Adrenal gland (tissue), 12 donors: ENCODE measurements around the gene CACNB4. TPM values are rescaled to one million over a fixed set of nuclear protein-coding genes. Genes with fewer than 3 reads are reported as not detected.
"Not testable (repeated sequence)": the region's sequence is repeated elsewhere in the genome, so short reads cannot be mapped to it uniquely, and the experiment has no call there.

Source experiments
- DNase-seq, 7 donors: peaks; one replicate each; pipeline ENCODE4 v3.0.0-alpha.2; 2019 to 2020
- H3K27ac ChIP-seq, 5 donors: fragments of 200-600 bp; sonication (generic) in 4 of 5; 1 replicate in 3 of 5; 2 replicates in 2 of 5; pipeline versions ENCODE4 v1.5.1 to v1.8.0; 2016 to 2020; ENCODE audit warnings: mild to moderate bottlenecking in 1 of 5
- H3K27me3 ChIP-seq: fragments of 200-600 bp; 2 replicates; pipeline ENCODE4 v1.8.0; 2021
- H3K36me3 ChIP-seq, 2 donors: fragments of 200-600 bp; replicated peaks in 1 of 2; 1 replicate in 1 of 2; 2 replicates in 1 of 2; pipeline versions ENCODE4 v1.5.1 to v1.8.0; 2018 to 2022
- H3K4me1 ChIP-seq, 2 donors: fragments of 200-600 bp; replicated peaks in 1 of 2; 1 replicate in 1 of 2; 2 replicates in 1 of 2; pipeline versions ENCODE4 v1.5.1 to v1.8.0; 2018 to 2021
- H3K4me3 ChIP-seq, 4 donors: fragments of 200-600 bp; sonication (generic) in 3 of 4; one replicate each; pipeline ENCODE4 v1.5.1; 2016 to 2018
- H3K9me3 ChIP-seq, 3 donors: fragments of 200-600 bp; sonication (generic) in 1 of 3; replicated peaks in 1 of 3; 1 replicate in 2 of 3; 2 replicates in 1 of 3; pipeline versions ENCODE4 v1.5.1 to v1.8.0; 2016 to 2021
- POLR2A ChIP-seq, 2 donors: fragments of 450-650 bp; IDR thresholded peaks; one replicate each; pipeline ENCODE4 v1.6.1; 2017; ENCODE audit warnings: antibody characterized with exemption in 2 of 2, mild to moderate bottlenecking in 2 of 2, moderate library complexity in 1 of 2
- WGBS, 4 donors: extraction: QIAGEN DNeasy Blood & Tissue Kit in 2 of 4; methylation state at CpG; one replicate each; pipeline versions ENCODE4 v1.1.5 to v1.1.7; 2013 to 2017; 5-methylcytosine and 5-hydroxymethylcytosine counted together
- intact Hi-C, 2 donors: fragments of 100-400 bp; cut with DNase I; formaldehyde crosslinking; loops; one replicate each; pipeline versions ENCODE4 v1.14.1 to v1.15.0; 2022 to 2023
- polyA plus RNA-seq, 3 donors: library from polyadenylated mRNA; stranded (reverse); fragments of 200-250 nt in 2 of 3; fragments of 350-450 nt in 1 of 3; fragmentation: Illumina TruSeq in 1 of 3; extraction: RNeasy Lipid Tissue Mini Kit (QIAGEN cat#74804) in 1 of 3; gene quantifications; one replicate each; pipeline ENCODE4 v1.2.3, GENCODE V29; 2013 to 2014
- total RNA-seq, 9 donors: library from RNA; depleted of rRNA in 4 of 9; stranded (reverse); fragments of >200 nt in 4 of 9; fragments of 120-200 nt in 1 of 9; fragmentation: NEBNext Ultra II Directional in 1 of 9; extraction: Animal tissue kit (Norgen Biotek cat#: 25700) in 1 of 9; gene quantifications; one replicate each; pipeline versions ENCODE4 v1.1.0 to v1.2.4, GENCODE V29; 2013 to 2023
- TF ChIP-seq, protein P1 (sequence below), 6 experiments: fragments of 450-650 bp in 4 of 6; fragments of 200-600 bp in 2 of 6; sonication (generic) in 1 of 6; IDR thresholded peaks; 1 replicate in 5 of 6; 2 replicates in 1 of 6; pipeline versions ENCODE4 v1.5.1 to v1.8.0; 2016 to 2021; ENCODE audit warnings: antibody characterized with exemption in 6 of 6, mild to moderate bottlenecking in 2 of 6, moderate library complexity in 1 of 6
- donor health status: healthy with polysubstance abuse.
- donor health status: Bipolar disorder and iron deficiency.
- donor health status: DM: yes; HTN: yes; CAD: no.
- donor health status: DM: no; HTN: no; CAD: no.
- donor health status: DM: no; HTN: no; CAD: no.
- donor health status: DM: yes; HTN: yes; CAD: no.

CACNB4 gene
- total and polyA plus RNA-seq, 12 donors = 0.60 to 8.5 (median 1.9) TPM

DNA sequence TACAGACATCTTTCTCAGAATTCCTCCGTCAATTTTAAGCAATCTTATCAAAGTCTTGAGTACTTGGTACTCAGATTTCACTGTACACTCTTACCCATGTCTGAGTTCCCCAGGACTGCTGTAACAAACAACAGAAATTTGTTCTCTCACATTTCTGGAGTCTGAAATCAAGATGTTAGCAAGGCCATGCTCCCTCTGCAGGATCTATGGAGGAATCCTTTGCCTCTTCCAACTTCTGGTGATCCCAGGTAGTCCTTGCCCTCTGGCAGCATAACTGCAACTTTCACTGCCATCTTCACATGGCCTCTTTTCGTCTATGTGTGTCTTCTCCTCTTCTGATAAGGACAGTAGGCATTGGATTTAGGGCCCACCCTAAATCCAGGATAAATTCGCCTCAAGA lies 17.1 kb upstream of the CACNB4 start:
- Histone ChIP-seq H3K27me3 (no peaks in the 10 kb centered on the region), H3K9me3 (no peaks in the 10 kb centered on the region), H3K4me3 (no peak overlapping the region), H3K36me3 (no peaks in the 10 kb centered on the region), H3K4me1 (peaks cover 0 to 8% of the 10 kb centered on the region in 2 donors), H3K27ac (no peak overlapping the region)
- 90 to 97% (median 93%) methylated on average over 3 of the region's 3 CpGs for WGBS, 4 donors
- intact Hi-C loops = no loop called here
- TF ChIP-seq POLR2A (IDR thresholded peaks at IDR 0.05) = no peak
- TF ChIP-seq, protein P1, sequence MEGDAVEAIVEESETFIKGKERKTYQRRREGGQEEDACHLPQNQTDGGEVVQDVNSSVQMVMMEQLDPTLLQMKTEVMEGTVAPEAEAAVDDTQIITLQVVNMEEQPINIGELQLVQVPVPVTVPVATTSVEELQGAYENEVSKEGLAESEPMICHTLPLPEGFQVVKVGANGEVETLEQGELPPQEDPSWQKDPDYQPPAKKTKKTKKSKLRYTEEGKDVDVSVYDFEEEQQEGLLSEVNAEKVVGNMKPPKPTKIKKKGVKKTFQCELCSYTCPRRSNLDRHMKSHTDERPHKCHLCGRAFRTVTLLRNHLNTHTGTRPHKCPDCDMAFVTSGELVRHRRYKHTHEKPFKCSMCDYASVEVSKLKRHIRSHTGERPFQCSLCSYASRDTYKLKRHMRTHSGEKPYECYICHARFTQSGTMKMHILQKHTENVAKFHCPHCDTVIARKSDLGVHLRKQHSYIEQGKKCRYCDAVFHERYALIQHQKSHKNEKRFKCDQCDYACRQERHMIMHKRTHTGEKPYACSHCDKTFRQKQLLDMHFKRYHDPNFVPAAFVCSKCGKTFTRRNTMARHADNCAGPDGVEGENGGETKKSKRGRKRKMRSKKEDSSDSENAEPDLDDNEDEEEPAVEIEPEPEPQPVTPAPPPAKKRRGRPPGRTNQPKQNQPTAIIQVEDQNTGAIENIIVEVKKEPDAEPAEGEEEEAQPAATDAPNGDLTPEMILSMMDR (IDR thresholded peaks at IDR 0.05) = no peak
- no peak for DNase-seq

DNA sequence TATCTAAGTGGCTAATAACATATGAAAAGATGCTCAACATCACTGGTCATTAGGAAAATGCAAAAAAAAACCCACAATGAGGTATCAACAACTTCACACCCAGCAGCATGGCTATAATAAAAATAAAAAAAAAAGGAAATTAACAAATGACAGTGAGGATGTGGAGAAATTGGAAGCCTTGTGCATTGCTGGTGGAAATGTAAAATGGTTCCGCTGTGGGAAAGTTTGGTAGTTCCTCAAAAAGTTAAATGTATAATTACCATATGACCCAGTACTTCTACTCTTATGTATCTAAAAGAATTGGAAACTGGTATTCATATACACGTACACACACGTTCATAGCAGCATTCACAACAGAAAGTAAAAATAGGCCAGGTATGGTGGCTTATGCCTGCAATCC lies 15.5 kb upstream of the CACNB4 start:
- Histone ChIP-seq H3K27me3 (no peaks in the 10 kb centered on the region), H3K9me3 (no peaks in the 10 kb centered on the region), H3K27ac (no peak overlapping the region), H3K36me3 (no peaks in the 10 kb centered on the region), H3K4me1 (peaks cover 0 to 1% of the 10 kb centered on the region in 2 donors), H3K4me3 (no peak overlapping the region)
- TF ChIP-seq POLR2A (IDR thresholded peaks at IDR 0.05) = no peak
- TF ChIP-seq, protein P1 (IDR thresholded peaks at IDR 0.05) = no peak
- WGBS, 4 donors = 81 to 93% (median 89%) methylated on average over 3 of the region's 3 CpGs
- intact Hi-C loops = no loop called here
- DNase-seq = no peak

DNA sequence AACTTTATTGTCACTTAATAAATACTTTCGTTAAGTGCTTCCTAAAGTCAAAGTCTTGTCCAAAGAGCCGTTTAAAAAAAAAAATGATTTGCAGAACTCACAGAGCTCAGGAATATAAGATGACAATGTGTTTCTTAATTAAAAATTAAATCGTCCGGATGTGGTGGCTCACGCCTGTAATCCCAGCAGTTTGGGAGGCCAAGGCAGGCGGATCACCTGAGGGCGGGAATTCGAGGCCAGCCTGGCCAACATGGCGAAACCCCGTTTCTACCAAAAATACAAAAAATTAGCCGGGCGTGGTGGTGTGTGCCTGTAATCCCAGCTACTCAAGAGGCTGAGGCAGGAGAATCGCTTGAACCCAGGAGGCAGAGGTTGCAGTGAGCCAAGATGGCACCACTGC lies 8.3 kb upstream of the CACNB4 start:
- H3K4me1 ChIP-seq, DNase-seq, H3K9me3 ChIP-seq, H3K27ac ChIP-seq, H3K4me3 ChIP-seq, H3K27me3 ChIP-seq, H3K36me3 ChIP-seq, intact Hi-C loops: not testable (repeated sequence)
- 91 to 95% (median 93%) methylated on average over 13 of the region's 13 CpGs for WGBS, 4 donors

DNA sequence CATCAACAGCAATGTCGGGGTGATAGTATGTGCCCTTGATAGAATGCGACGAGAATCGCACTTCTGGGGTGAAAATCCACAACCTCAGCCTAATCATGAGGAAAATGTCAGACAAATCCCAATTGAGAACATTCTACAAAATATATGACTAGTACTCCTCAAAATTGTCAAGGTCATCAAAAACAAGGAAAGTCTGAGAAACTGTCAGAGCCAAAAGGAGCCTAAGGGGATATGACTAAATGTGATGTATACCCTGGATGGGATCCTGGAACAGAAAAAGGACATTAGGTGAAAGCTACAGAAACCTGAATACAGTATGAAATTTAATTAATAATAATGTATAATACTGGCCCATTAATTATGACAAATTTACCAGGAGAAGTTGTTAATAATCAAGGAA lies 7.6 kb upstream of the CACNB4 start:
- no peaks in the 10 kb centered on the region for H3K9me3 ChIP-seq
- WGBS, 4 donors = 73 to 92% (median 79%) methylated on average over 4 of the region's 4 CpGs
- DNase-seq = no peak
- H3K4me1 ChIP-seq = no peaks in the 10 kb centered on the region
- intact Hi-C loops = no loop called here
- TF ChIP-seq, protein P1 (IDR thresholded peaks at IDR 0.05) = no peak
- TF ChIP-seq POLR2A (IDR thresholded peaks at IDR 0.05) = no peak
- H3K36me3 ChIP-seq = no peaks in the 10 kb centered on the region
- no peaks in the 10 kb centered on the region for H3K27me3 ChIP-seq
- no peak overlapping the region for H3K27ac ChIP-seq
- no peak overlapping the region for H3K4me3 ChIP-seq

DNA sequence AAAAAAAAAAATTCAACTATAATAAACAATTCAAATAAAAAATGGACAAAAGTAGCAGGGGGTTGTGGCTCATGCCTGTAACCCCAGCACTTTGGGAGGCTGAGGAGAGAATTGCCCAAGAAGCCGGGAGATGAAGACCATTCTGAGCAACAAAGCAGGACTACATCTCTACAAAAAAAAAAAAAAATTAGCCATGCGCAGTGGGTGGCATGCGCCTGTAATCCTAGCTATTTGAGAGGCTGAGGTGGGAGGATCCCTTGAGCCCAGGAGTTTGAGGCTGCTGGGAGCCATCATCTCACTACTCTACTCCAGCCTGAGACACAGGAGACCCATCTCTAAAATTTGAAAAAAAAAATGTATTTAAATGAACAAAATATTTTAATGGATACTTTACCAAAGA lies 4.4 kb upstream of the CACNB4 start:
- TF ChIP-seq POLR2A (IDR thresholded peaks at IDR 0.05) = no peak
- TF ChIP-seq, protein P1 (IDR thresholded peaks at IDR 0.05) = no peak
- Histone ChIP-seq H3K27me3 (no peaks in the 10 kb centered on the region), H3K4me3 (no peak overlapping the region), H3K4me1 (peaks cover 4 to 8% of the 10 kb centered on the region in 2 donors), H3K36me3 (no peaks in the 10 kb centered on the region), H3K9me3 (no peaks in the 10 kb centered on the region), H3K27ac (no peak overlapping the region)
- intact Hi-C loops = no loop called here
- 90 to 99% (median 95%) methylated on average over 3 of the region's 3 CpGs for WGBS, 4 donors
- DNase-seq = no peak
